GM12878 (cell line): ENCODE data around the gene ANKRD65. TPM values are rescaled to one million over a fixed set of nuclear protein-coding genes. Genes with fewer than 3 reads are reported as not detected.

ENCODE experiments used
- CBX3 ChIP-seq: fragments of 200-600 bp; sonication (generic); IDR thresholded peaks from 2 replicates; pipeline ENCODE4 v1.6.1; 2016; ENCODE audit warnings: low read depth, borderline replicate concordance
- CHD4 ChIP-seq: fragments of 200-600 bp; sonication (generic); IDR thresholded peaks from 2 replicates; pipeline ENCODE4 v1.6.1; 2016; ENCODE audit warnings: mild to moderate bottlenecking
- DPF2 ChIP-seq: fragments of 450-650 bp; IDR thresholded peaks from 2 replicates; pipeline ENCODE4 v1.6.1; 2017; ENCODE audit warnings: mild to moderate bottlenecking
- FOXK2 ChIP-seq: fragments of 450-650 bp; IDR thresholded peaks from 2 replicates; pipeline ENCODE4 v1.6.1; 2017; ENCODE audit warnings: mild to moderate bottlenecking, moderate library complexity
- IRF4 ChIP-seq: IDR thresholded peaks from 2 replicates; pipeline ENCODE4 v1.6.1; 2011; ENCODE audit warnings: low read depth, low read length
- KLF5 ChIP-seq: fragments of 450-650 bp; IDR thresholded peaks from 2 replicates; pipeline ENCODE4 v1.6.1; 2014; ENCODE audit warnings: mild to moderate bottlenecking; ENCODE audit not compliant: partially characterized antibody
- MTA3 ChIP-seq: IDR thresholded peaks from 2 replicates; pipeline ENCODE4 v1.6.1; 2012; ENCODE audit warnings: low read length, inconsistent platforms, borderline replicate concordance
- NBN ChIP-seq: fragments of 450-650 bp; IDR thresholded peaks from 2 replicates; pipeline ENCODE4 v1.6.1; 2016
- NFYA ChIP-seq: IDR thresholded peaks from 2 replicates; pipeline ENCODE4 v1.6.1; 2011; ENCODE audit warnings: low read depth, mild to moderate bottlenecking, low read length, improper control_type of control experiment, borderline replicate concordance
- NR2C1 ChIP-seq: fragments of 450-650 bp; IDR thresholded peaks from 2 replicates; pipeline ENCODE4 v1.6.1; 2017; ENCODE audit warnings: antibody characterized with exemption, mild to moderate bottlenecking, moderate library complexity
- NRF1 ChIP-seq: conservative IDR thresholded peaks from 2 replicates; pipeline ENCODE4 v1.6.1; 2011; ENCODE audit warnings: mild to moderate bottlenecking, low read depth, low read length, improper control_type of control experiment
- POLR2A ChIP-seq: IDR thresholded peaks from 2 replicates; pipeline ENCODE4 v1.6.1; 2011; ENCODE audit warnings: low read depth, mild to moderate bottlenecking, low read length
- RBBP5 ChIP-seq: fragments of 200-600 bp; sonication (generic); conservative IDR thresholded peaks from 2 replicates; pipeline ENCODE4 v1.6.1; 2016
- RCOR1 ChIP-seq: conservative IDR thresholded peaks from 2 replicates; pipeline ENCODE4 v1.6.1; 2012; ENCODE audit warnings: low read depth, low read length, improper control_type of control experiment
- SIN3A ChIP-seq: IDR thresholded peaks from 2 replicates; pipeline ENCODE4 v1.6.1; 2012; ENCODE audit warnings: low read depth, low read length, improper control_type of control experiment
- SMAD5 ChIP-seq: IDR thresholded peaks from 2 replicates; pipeline ENCODE4 v1.6.1; 2016; ENCODE audit warnings: antibody characterized with exemption, low read depth
- TBL1XR1 ChIP-seq: IDR thresholded peaks from 2 replicates; pipeline ENCODE4 v1.6.1; 2012; ENCODE audit warnings: low read depth, low read length, improper control_type of control experiment
- WRNIP1 ChIP-seq: IDR thresholded peaks from 2 replicates; pipeline ENCODE4 v1.6.1; 2011; ENCODE audit warnings: low read depth, low read length, improper control_type of control experiment, borderline replicate concordance
- ZNF207 ChIP-seq: fragments of 450-650 bp; IDR thresholded peaks from 2 replicates; pipeline ENCODE4 v1.6.1; 2014; ENCODE audit warnings: antibody characterized with exemption, mild to moderate bottlenecking, borderline replicate concordance
- ZNF622 ChIP-seq: fragments of 450-650 bp; IDR thresholded peaks from 2 replicates; pipeline ENCODE4 v1.6.1; 2017; ENCODE audit warnings: mild to moderate bottlenecking, inconsistent platforms
- ZSCAN29 ChIP-seq: fragments of 450-650 bp; IDR thresholded peaks from 2 replicates; pipeline ENCODE4 v1.6.1; 2017; ENCODE audit warnings: mild to moderate bottlenecking, moderate library complexity
- polyA plus RNA-seq, 11 experiments: library from polyadenylated mRNA; depleted of rRNA in 4 of 11; unstranded in 6 of 11; stranded (reverse) in 5 of 11; fragments of >200 nt; fragmentation: Nextera tagmentation in 4 of 11; fragmentation: Illumina TruSeq in 1 of 11; extraction: Ambion mirVana in 4 of 11; extraction: Trizol in 1 of 11; gene quantifications; 1 replicate in 1 of 11; 2 replicates in 10 of 11; pipeline versions ENCODE4 v1.2.1 to v1.2.3, GENCODE V29; 2011 to 2016; ENCODE audit warnings: inconsistent platforms in 2 of 11, missing spikeins in 2 of 11, low read depth in 1 of 11
- total RNA-seq, 4 experiments: library from RNA; depleted of rRNA in 3 of 4; stranded (reverse); fragments of >200 nt in 3 of 4; fragmentation: Illumina TruSeq in 1 of 4; extraction: Trizol in 1 of 4; gene quantifications; 2 replicates each; pipeline versions ENCODE4 v1.2.1 to v1.2.3, GENCODE V29; 2013 to 2021
- TF ChIP-seq, protein P1 (sequence below): IDR thresholded peaks from 2 replicates; pipeline ENCODE4 v1.6.1; 2012; ENCODE audit warnings: low read depth, low read length, improper control_type of control experiment
- TF ChIP-seq, protein P2 (sequence below): fragments of 450-650 bp; IDR thresholded peaks from 2 replicates; pipeline ENCODE4 v1.6.1; 2018; ENCODE audit warnings: borderline replicate concordance, mild to moderate bottlenecking; ENCODE audit not compliant: partially characterized antibody
- TF ChIP-seq, protein P3 (sequence below): IDR thresholded peaks from 2 replicates; pipeline ENCODE4 v1.6.1; 2011; ENCODE audit warnings: low read depth, low read length, improper control_type of control experiment, borderline replicate concordance
- TF ChIP-seq, protein P4 (sequence below): IDR thresholded peaks from 2 replicates; pipeline ENCODE4 v1.6.1; 2011; ENCODE audit warnings: mild to moderate bottlenecking, low read depth, low read length, moderate library complexity; ENCODE audit not compliant: insufficient replicate concordance

The ANKRD65 gene
- total and polyA plus RNA-seq, 10 of the 15 experiments (the other 5 are each of a cell fraction or from before 2014, with no cell fraction given), result 0.05 to 2.8 (median 0.37) TPM

DNA sequence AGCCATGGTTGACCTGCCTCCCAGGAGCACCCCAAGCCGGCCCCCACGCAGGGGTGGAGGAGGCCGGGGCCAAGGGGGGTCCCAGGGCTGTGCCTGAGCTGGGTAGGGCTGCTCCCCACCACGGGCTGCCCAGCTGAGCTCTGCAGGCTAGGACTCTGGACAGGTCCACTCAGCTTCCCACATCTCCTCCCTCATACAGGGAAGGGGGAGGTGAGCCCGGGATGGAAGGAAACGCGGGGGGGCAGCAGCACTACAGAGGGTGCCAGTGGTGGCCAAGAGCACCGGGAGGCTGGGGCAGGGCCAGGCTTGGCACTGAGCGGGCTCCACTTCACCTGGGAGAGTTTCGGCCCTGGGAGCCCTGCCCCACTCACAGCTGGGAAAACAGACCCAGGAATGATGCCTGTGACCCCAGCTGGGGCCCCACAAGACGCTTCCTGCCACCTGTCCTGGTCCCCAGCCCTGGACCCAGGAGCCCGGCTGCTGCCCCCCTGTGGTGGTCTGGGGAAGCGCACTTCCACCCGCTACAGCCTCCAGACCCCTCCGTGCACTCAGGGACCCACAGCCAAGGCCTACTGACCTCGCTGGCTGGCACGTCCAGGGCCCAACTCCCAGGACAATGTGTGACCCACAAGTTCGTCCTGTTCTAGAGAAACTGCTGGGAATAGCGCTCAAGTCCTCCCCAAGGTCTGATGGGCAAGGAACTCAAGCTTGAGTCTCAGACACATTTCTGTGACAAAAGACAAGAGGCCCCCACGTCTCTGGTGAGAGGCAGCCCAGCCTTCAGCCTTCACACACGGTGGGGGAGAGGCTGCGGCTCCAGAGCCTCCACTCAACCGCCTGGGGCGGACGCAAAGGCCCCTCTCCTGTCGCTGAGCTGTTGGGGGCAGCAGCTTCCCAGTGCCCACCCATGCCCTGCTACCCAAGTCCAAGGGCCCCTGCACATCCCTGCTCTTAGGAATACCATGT, 49.0 kb downstream of the ANKRD65 start (continued):
- TF ChIP-seq POLR2A (peak; percentile 43; the same call in 1 of the 2 replicates), SMAD5 (no peak), RBBP5 (no peak), NRF1 (no peak), KLF5 (no peak), ZSCAN29 (no peak), CHD4 (no peak), RCOR1 (no peak), NFYA (no peak), MTA3 (no peak), NR2C1 (no peak), FOXK2 (no peak), CBX3 (no peak), WRNIP1 (no peak), TBL1XR1 (no peak), ZNF622 (no peak), DPF2 (0 out of 2 replicates have a peak, but pooled peaks have one; percentile 27), IRF4 (no peak), SIN3A (no peak), ZNF207 (no peak), NBN (no peak)
- TF ChIP-seq, protein P1, sequence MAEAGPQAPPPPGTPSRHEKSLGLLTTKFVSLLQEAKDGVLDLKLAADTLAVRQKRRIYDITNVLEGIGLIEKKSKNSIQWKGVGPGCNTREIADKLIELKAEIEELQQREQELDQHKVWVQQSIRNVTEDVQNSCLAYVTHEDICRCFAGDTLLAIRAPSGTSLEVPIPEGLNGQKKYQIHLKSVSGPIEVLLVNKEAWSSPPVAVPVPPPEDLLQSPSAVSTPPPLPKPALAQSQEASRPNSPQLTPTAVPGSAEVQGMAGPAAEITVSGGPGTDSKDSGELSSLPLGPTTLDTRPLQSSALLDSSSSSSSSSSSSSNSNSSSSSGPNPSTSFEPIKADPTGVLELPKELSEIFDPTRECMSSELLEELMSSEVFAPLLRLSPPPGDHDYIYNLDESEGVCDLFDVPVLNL, result no peak
- TF ChIP-seq, protein P2, sequence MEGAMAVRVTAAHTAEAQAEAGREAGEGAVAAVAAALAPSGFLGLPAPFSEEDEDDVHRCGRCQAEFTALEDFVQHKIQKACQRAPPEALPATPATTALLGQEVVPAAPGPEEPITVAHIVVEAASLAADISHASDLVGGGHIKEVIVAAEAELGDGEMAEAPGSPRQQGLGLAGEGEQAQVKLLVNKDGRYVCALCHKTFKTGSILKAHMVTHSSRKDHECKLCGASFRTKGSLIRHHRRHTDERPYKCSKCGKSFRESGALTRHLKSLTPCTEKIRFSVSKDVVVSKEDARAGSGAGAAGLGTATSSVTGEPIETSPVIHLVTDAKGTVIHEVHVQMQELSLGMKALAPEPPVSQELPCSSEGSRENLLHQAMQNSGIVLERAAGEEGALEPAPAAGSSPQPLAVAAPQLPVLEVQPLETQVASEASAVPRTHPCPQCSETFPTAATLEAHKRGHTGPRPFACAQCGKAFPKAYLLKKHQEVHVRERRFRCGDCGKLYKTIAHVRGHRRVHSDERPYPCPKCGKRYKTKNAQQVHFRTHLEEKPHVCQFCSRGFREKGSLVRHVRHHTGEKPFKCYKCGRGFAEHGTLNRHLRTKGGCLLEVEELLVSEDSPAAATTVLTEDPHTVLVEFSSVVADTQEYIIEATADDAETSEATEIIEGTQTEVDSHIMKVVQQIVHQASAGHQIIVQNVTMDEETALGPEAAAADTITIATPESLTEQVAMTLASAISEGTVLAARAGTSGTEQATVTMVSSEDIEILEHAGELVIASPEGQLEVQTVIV, result no peak
- TF ChIP-seq, protein P3, sequence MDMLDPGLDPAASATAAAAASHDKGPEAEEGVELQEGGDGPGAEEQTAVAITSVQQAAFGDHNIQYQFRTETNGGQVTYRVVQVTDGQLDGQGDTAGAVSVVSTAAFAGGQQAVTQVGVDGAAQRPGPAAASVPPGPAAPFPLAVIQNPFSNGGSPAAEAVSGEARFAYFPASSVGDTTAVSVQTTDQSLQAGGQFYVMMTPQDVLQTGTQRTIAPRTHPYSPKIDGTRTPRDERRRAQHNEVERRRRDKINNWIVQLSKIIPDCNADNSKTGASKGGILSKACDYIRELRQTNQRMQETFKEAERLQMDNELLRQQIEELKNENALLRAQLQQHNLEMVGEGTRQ, result no peak
- TF ChIP-seq, protein P4, sequence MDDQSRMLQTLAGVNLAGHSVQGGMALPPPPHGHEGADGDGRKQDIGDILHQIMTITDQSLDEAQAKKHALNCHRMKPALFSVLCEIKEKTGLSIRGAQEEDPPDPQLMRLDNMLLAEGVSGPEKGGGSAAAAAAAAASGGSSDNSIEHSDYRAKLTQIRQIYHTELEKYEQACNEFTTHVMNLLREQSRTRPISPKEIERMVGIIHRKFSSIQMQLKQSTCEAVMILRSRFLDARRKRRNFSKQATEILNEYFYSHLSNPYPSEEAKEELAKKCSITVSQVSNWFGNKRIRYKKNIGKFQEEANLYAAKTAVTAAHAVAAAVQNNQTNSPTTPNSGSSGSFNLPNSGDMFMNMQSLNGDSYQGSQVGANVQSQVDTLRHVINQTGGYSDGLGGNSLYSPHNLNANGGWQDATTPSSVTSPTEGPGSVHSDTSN, result no peak
